ENCODE measurements around the gene CARS2. TPM values are rescaled to one million over a fixed set of nuclear protein-coding genes. Genes with fewer than 3 reads are reported as not detected.
"Not testable (repeated sequence)": the region's sequence is repeated elsewhere in the genome, so short reads cannot be mapped to it uniquely, and the experiment has no call there.

CARS2 gene
- total RNA-seq, 3 donors from 2014 or later, result 39.8 to 71.4 (median 56.4) TPM

DNA sequence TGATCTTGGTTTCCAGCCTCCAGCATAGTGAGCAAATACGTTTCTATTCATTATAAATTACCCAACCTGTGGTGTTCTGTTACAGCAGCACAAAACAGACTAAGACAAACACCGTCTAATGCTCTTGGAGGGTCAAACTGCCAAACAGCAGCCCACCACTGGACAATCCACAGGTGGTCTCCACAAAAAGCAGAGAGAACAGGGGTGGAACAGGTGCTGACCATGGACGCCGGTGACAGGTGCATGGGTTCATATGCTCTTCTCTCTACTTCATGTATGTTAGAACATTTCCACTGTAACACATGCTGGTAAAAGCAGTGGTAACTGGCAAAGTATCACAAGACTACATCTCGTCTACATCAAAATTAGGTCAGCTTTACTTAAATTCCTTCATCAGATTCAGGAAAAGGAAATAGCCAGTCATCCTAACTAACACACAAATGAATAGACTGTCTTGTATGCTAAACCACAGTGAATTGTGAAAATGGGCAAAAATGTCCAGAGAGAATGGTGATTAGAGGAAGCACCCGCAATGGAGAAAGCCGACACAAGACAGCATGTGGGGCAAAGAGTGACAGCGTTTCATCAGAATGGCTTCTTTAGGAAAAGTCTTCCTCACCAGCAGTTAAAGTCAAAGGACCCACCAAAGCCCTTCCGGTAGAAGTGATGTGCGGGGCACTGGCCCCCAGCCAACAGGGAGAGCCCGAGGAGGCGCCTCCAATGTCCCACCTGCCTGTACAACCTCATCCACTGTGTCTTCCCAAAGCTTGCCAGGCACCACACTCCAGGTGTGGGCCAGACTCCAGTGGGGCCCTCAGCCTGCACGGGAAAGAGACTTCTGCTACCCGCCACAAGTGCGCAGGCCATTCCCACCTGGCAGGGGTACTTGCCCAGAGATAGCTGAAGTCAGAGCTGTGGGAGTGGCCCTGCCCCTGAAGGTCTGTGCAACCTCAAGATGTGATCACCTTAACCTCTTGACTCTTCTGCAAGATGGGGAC lies 6.5 kb downstream of the CARS2 start:
- Histone ChIP-seq H3K36me3 (ENCODE audit: low read depth) (no peaks in the 10 kb centered on the region), H3K4me3 (no peak overlapping the region), H3K4me1 (ENCODE audit: low read depth) (no peaks in the 10 kb centered on the region), H3K9me3 (no peaks in the 10 kb centered on the region)
- TF ChIP-seq, protein P1, sequence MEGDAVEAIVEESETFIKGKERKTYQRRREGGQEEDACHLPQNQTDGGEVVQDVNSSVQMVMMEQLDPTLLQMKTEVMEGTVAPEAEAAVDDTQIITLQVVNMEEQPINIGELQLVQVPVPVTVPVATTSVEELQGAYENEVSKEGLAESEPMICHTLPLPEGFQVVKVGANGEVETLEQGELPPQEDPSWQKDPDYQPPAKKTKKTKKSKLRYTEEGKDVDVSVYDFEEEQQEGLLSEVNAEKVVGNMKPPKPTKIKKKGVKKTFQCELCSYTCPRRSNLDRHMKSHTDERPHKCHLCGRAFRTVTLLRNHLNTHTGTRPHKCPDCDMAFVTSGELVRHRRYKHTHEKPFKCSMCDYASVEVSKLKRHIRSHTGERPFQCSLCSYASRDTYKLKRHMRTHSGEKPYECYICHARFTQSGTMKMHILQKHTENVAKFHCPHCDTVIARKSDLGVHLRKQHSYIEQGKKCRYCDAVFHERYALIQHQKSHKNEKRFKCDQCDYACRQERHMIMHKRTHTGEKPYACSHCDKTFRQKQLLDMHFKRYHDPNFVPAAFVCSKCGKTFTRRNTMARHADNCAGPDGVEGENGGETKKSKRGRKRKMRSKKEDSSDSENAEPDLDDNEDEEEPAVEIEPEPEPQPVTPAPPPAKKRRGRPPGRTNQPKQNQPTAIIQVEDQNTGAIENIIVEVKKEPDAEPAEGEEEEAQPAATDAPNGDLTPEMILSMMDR (IDR thresholded peaks at IDR 0.05), result no peak
- DNase-seq, result no peak
- intact Hi-C loops (cut with DNase I, micrococcal nuclease), result no loop called here
- ATAC-seq, result no peak

DNA sequence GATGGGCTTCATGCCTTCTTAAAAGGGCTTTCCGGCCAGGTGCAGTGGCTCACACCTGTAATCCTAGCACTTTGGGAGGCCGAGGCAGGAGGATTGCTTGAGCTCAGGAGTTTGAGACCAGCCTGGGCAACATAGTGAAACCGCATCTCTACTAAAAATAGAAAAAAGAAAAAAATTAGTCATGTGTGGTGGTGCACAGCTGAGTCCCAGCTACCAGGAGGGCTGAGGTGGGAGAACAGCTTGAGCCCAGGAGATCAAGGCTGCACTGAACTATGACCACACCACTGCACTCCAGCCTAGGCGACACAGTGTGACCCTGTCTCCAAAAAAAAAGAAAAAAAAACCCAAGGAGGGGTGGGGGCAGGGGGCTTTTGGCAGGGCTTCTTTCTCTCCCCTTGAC lies 7.2 kb downstream of the CARS2 start:
- DNase-seq, result no peak
- H3K9me3 ChIP-seq, result no peaks in the 10 kb centered on the region
- TF ChIP-seq, protein P1 (IDR thresholded peaks at IDR 0.05), result no peak
- no peak overlapping the region for H3K4me3 ChIP-seq
- H3K36me3 ChIP-seq (ENCODE audit: low read depth), result no peaks in the 10 kb centered on the region
- no peak for ATAC-seq
- H3K4me1 ChIP-seq (ENCODE audit: low read depth), result no peaks in the 10 kb centered on the region
- intact Hi-C loops (cut with DNase I, micrococcal nuclease), result no loop called here

DNA sequence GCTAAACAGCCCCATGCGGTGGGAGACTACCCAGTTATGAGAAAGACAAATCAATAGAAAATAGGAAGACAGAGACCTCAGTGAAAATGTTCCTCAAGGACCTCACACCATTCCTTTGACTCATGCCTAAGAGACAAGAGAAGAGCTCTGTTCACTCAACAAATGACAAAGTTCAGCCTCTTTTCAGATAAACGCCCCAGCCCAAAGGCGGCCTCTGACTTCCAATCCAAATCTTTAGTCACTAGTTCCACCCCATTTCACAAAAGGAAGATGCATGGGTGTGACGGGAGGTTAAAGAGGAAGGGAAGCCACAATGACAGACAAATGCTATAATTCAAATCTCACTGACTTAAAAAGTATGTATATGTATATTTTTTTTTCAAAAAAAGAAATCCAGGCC lies 8.1 kb downstream of the CARS2 start:
- intact Hi-C loops (cut with DNase I, micrococcal nuclease), result no loop called here
- TF ChIP-seq, protein P1 (IDR thresholded peaks at IDR 0.05), result no peak
- no peaks in the 10 kb centered on the region for H3K36me3 ChIP-seq (ENCODE audit: low read depth)
- no peaks in the 10 kb centered on the region for H3K9me3 ChIP-seq
- no peaks in the 10 kb centered on the region for H3K4me1 ChIP-seq (ENCODE audit: low read depth)
- H3K4me3 ChIP-seq, result no peak overlapping the region
- DNase-seq (no peak), ATAC-seq (no peak)

DNA sequence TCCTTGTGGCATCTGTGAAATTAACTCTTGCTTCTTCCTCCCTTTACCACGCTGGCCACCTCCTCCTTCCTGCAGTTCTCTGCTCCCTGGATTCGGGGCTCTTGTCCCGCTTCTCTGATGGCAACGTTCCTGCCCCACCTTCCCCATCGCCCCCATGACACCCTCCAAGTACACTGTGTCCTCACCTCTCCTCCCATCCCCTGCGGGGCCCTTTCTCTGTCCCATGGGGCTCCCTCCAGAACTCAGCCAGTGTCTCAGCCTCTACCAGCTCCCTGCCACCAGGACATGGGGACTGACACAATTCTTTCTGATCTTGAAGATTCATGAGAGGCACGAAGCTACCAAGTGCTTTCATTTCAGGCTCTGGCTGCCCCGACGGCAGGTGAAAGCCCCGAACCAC lies 9.1 kb downstream of the CARS2 start:
- TF ChIP-seq, protein P1 (IDR thresholded peaks at IDR 0.05), result no peak
- DNase-seq (no peak), ATAC-seq (no peak)
- H3K36me3 ChIP-seq (ENCODE audit: low read depth), result no peaks in the 10 kb centered on the region
- H3K9me3 ChIP-seq, result no peaks in the 10 kb centered on the region
- no peak overlapping the region for H3K4me3 ChIP-seq
- H3K4me1 ChIP-seq (ENCODE audit: low read depth), result no peaks in the 10 kb centered on the region
- intact Hi-C loops (cut with DNase I, micrococcal nuclease), result no loop called here

DNA sequence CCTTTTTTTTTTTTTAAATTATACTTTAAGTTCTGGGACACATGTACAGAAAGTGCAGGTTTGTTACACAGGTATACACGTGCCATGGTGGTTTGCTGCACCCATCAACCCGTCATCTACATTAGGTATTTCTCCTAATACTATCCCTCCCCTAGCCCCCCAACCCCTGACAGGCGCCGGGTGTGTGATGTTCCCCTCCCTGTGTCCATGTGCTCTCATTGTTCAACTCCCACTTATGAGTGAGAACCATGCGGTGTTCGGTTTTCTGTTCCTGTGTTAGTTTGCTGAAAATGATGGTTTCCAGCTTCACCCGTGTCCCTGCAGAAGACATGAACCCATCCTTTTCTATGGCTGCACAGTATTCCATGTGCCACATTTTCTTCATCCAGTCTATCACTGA lies 10.1 kb downstream of the CARS2 start:
- not testable (repeated sequence) for H3K36me3 ChIP-seq (ENCODE audit: low read depth); H3K4me3 ChIP-seq; ATAC-seq

DNA sequence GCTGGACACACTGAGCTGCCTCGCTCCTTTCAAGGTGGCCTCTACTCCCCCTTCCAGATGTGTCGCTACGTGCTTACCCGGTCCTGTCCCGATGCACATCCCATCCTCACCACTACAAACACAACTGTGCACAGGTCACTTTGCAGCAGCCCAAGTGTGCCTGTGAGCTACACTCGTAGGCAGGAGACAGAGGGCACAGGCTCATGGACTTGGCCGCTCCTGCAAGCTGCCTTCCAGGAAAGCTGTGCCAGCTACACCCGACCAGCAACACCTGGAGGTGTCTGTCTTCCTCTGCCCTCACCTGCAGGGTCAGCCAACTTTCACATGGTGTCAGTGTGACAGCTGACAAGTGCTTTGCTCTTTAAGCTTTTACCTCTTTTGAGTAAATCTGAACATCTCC lies 15.4 kb downstream of the CARS2 start:
- intact Hi-C loops (cut with DNase I, micrococcal nuclease), result no loop called here
- no peak for DNase-seq
- TF ChIP-seq, protein P1 (IDR thresholded peaks at IDR 0.05), result no peak
- H3K9me3 ChIP-seq, result no peaks in the 10 kb centered on the region
- H3K36me3 ChIP-seq (ENCODE audit: low read depth), result no peaks in the 10 kb centered on the region
- H3K4me3 ChIP-seq, result no peak overlapping the region
- H3K4me1 ChIP-seq (ENCODE audit: low read depth), result no peaks in the 10 kb centered on the region
- ATAC-seq, result no peak

More for the DNA sequence above, 10.1 kb downstream of the CARS2 start:
- intact Hi-C loops (cut with DNase I, micrococcal nuclease); H3K4me1 ChIP-seq (ENCODE audit: low read depth); DNase-seq; H3K9me3 ChIP-seq: not testable (repeated sequence)

All from mucosa of descending colon (tissue), 3 donors.